GM18526 (cell line): ENCODE data around the gene HLTF.

Source experiments
- POLR2A ChIP-seq: IDR thresholded peaks from 3 replicates; pipeline ENCODE4 v1.6.1; 2011; ENCODE audit not compliant: insufficient read length; ENCODE audit errors: extremely low read depth

HLTF gene

GRCh38 chr3:149044339-149045083 is 41.8 kb downstream of the HLTF start:
- no peak for TF ChIP-seq POLR2A

- no peak for TF ChIP-seq POLR2A
Measured at GRCh38 chr3:149042789-149043386, 43.4 kb downstream of the HLTF start.

GRCh38 chr3:149038322-149038721 is 48.0 kb downstream of the HLTF start:
- TF ChIP-seq POLR2A, result no peak

GRCh38 chr3:149037684-149038083 is 48.6 kb downstream of the HLTF start:
- TF ChIP-seq POLR2A, result no peak

GRCh38 chr3:149031096-149031495 is 55.2 kb downstream of the HLTF start:
- TF ChIP-seq POLR2A, result no peak

GRCh38 chr3:149026718-149027117 is 59.6 kb downstream of the HLTF start:
- TF ChIP-seq POLR2A, result no peak

GRCh38 chr3:149023951-149024350 is 62.4 kb downstream of the HLTF start:
- TF ChIP-seq POLR2A, result no peak

- TF ChIP-seq POLR2A, result no peak
Measured at GRCh38 chr3:149021830-149022229, 64.5 kb downstream of the HLTF start.

- TF ChIP-seq POLR2A, result no peak
Measured at GRCh38 chr3:149020839-149021252, 65.5 kb downstream of the HLTF start.

GRCh38 chr3:149020196-149020838 is 66.0 kb downstream of the HLTF start:
- TF ChIP-seq POLR2A, result no peak

- TF ChIP-seq POLR2A, result no peak
Measured at GRCh38 chr3:149019580-149019979, 66.8 kb downstream of the HLTF start.

- no peak for TF ChIP-seq POLR2A
Measured at GRCh38 chr3:149018247-149018646, 68.1 kb downstream of the HLTF start.

GRCh38 chr3:149016669-149017541 is 69.4 kb downstream of the HLTF start:
- TF ChIP-seq POLR2A, result no peak

GRCh38 chr3:149016242-149016641 is 70.1 kb downstream of the HLTF start:
- no peak for TF ChIP-seq POLR2A

GRCh38 chr3:149015393-149015792 is 70.9 kb downstream of the HLTF start:
- no peak for TF ChIP-seq POLR2A
